GM19328 (cell line): Measurements from ENCODE around the gene ULK4.

Source experiments
- ATAC-seq: cut with Tn5 transposase; IDR thresholded peaks from one replicate; pipeline ENCODE4 v1.9.1; 2021; ENCODE audit warnings: mild to moderate bottlenecking, moderate library complexity; ENCODE audit not compliant: unreplicated experiment

ULK4 gene

GRCh38 chr3:41241161-41241560, 720.7 kb downstream of the ULK4 start:
- no peak for ATAC-seq

DNA sequence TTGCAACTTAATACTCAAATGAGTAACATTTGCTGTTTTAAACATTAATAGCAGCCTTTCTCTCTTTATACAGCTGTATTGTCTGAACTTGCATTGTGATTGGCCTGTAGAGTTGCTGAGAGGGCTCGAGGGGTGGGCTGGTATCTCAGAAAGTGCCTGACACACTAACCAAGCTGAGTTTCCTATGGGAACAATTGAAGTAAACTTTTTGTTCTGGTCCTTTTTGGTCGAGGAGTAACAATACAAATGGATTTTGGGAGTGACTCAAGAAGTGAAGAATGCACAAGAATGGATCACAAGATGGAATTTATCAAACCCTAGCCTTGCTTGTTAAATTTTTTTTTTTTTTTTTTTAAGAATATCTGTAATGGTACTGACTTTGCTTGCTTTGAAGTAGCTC, 722.3 kb downstream of the ULK4 start:
- no peak for ATAC-seq

DNA sequence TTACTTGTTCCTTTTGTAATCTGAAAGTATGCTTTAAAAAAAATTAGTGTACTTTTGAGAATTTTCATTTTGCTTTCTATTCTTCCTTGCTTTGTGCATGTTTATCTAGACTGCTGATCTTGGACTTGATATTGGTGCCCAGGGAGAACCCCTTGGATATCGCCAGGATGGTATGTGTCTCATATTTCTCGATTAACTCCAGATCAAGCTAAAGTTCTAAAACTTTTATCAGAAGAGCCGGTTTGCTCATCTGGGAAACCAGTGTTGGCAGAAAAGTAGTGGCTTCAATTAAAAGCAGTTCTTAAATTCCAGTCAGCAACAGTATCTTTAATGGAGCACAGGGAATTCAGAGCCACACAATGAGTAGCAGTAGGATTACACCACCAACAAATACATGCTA, 724.0 kb downstream of the ULK4 start:
- ATAC-seq, result no peak

GRCh38 chr3:41236228-41236627, 725.7 kb downstream of the ULK4 start:
- ATAC-seq, result no peak

GRCh38 chr3:41234823-41235721, 726.8 kb downstream of the ULK4 start:
- no peak for ATAC-seq

DNA sequence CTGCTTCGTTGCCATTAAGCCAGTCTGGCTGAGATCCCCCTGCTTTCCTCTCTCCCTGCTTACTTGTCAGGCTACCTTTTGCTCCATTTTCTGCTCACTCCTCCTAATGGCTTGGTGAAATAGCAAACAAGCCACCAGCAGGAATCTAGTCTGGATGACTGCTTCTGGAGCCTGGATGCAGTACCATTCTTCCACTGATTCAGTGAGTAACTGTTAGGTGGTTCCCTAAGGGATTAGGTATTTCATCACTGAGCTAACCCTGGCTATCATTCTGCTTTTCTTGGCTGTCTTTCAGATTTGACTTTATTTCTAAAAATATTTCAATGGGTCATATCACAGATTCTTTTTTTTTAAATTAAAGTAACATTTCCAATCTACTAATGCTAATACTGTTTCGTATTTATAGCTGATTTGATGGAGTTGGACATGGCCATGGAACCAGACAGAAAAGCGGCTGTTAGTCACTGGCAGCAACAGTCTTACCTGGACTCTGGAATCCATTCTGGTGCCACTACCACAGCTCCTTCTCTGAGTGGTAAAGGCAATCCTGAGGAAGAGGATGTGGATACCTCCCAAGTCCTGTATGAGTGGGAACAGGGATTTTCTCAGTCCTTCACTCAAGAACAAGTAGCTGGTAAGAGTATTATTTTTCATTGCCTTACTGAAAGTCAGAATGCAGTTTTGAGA, 737.6 kb downstream of the ULK4 start:
- no peak for ATAC-seq

- no peak for ATAC-seq
These were observed 738.2 kb downstream of the ULK4 start for GRCh38 chr3:41223691-41224090.

GRCh38 chr3:41223078-41223477, 738.8 kb downstream of the ULK4 start:
- ATAC-seq, result no peak

DNA sequence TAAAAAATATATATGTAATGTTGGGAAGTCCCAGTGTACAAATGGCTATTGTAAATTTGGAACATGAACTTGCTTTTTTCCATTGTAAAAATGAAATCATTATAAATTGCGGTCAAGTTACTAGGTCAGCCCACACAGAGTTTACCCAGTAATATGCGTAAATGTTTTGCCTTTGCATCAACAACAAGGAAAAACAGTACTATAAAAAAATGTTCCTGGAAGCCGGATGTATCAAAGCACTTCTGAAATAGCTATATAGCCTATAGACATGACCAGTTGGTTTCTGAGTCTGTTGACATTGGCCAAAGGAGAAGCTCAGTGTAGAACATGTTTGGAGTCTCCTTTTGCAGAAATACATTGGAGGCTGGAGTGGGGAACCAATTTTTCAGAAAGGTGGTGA, 739.4 kb downstream of the ULK4 start:
- no peak for ATAC-seq

DNA sequence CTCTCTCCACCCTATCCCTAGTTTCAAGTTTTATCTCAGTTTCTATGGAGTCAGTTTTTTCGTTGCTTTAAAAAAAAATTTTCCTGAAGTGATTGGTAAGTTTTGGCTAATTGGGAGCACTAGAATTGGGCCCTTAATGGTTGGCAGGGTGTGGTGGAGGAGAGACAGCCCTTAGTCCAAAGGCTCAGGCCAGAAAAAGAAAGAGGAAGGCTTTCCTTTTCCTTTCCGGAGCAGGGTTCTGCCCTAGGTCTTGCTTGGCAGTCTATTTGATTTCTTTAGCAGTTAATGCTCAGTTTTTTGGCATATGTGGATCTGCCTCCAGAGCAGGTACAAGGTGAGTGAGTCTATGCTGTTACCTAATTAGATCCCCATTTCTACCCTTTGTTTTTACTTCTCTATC, 739.9 kb downstream of the ULK4 start:
- no peak for ATAC-seq

- no peak for ATAC-seq
These were observed 740.8 kb downstream of the ULK4 start for GRCh38 chr3:41220906-41221677.

DNA sequence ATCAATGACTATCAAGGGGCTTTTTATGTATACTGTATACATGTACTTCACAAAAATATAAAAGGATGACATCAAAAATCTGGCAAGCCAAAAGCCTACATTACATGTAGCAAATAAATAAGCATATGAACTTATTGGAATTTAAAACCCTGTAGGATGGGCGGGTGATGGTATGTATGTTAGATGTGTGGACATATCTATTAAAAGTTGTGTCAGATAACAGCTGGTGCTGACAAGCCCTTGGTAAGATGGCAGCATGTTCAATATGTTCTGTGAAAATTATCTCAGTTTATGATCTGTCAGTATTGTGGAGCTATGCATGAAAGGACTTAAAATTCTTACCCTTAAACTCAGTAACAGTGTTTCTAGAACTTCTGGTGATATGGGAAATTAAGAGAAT, 742.5 kb downstream of the ULK4 start:
- ATAC-seq, result no peak

DNA sequence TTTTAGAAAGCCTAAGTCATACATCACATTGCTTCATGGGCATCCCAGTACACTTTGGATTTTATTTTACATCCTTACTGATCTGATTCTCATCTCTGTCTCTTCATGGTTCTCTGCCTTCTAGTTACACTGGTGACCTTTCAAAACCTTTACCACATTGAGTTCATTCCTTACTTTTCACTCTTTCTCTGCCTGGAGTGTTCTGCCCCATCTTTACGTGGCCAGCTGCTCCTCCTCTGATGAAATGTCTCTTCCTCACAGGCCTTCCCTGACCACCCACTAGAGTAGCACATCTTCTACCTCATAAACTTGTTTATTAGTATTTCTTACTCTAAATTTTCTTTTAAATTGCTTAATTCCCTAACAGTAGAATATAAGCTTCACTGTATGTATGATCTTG, 744.9 kb downstream of the ULK4 start:
- no peak for ATAC-seq

DNA sequence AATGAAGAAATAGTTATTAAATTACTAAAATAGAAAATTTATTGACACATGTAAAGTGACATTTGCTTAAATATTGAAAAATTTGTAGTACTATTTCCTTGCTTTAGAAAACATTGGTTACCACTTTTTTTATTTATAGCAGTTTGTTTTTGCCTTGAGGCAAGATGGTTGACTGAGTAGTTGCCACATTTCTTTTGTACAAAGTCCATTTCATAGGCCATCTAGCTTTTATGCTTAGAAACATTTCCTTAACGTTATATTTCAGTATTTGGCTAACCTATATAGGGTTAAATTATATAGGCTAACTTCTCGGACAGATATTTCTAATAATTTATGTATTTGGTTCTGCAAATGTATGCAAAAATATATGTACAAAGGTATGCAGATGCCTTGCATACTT, 745.5 kb downstream of the ULK4 start:
- ATAC-seq, result no peak

- no peak for ATAC-seq
These were observed 748.3 kb downstream of the ULK4 start for GRCh38 chr3:41213588-41213987.

- no peak for ATAC-seq
These were observed 749.8 kb downstream of the ULK4 start for GRCh38 chr3:41212088-41212487.

GRCh38 chr3:41210966-41211365, 750.9 kb downstream of the ULK4 start:
- no peak for ATAC-seq

DNA sequence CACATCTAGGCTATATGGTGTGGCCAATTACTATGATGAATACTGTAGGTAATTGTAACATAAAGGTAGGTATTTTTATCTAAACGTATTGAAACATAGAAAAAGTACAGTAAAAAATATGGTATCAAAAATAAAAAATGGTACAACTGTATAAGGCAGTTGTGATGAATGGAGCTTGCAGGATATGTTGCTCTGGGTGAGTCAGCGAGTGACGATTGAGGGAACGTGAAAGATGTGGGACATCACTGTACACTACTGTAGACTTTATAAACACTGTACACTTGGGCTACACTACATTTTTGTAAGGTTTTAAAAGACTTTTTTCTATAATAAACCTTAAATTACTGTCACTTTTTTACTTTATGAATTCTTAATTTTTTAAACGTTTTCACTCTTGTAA, 752.3 kb downstream of the ULK4 start:
- no peak for ATAC-seq

DNA sequence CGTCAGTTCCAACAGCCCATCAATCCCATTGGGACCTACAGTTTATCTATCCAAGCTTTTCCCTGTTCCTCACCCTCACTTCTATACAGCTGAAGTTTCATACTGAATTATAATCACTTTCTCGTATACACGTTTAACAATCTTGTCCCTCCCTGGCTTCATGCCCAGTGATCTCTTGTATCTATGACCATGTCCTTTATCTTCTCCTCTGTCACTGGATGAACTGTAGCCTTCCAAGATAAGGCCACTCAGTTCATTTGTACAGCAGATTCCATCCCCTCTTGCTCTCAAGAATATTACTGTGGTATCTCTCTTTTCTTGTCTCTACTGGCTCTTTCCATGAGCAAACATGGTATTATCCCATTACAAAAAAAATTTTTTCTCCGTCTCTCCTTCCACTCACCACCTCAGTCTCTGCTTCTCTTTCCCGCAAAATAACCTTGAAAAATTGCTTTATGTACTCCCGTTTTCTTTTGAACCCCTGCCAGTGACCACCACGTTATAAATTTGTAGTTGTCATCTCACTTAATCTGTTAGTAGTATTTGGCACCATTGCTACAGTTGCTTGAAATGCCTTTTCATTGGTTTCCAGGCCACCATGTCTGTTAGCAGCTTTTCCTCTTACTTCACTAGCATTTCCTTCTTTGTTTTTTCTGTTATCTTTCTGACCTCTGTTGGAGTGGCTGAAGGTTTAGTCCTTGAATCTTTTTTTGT, 753.2 kb downstream of the ULK4 start:
- no peak for ATAC-seq

GRCh38 chr3:41207355-41207754, 754.5 kb downstream of the ULK4 start:
- ATAC-seq, result no peak

DNA sequence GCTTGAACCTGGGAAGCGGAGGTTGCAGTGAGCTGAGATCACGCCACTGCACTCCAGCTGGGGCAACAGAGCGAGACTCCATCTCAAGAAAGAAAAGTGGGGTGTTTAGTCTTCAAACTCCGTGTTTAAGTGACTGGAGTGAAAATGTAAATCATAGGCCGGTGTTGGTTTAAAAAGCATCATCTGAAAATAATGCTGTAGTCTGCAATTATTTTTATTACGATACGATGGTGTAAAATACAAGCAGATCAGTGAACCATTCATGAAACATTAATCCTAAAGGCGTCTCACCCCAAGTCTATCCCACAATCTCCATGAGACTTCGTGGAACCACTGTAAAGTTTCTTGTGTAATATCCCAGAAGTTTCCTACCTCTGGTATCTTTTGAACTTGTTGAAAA, 756.3 kb downstream of the ULK4 start:
- no peak for ATAC-seq
